A549 (cell line): ENCODE measurements around the gene GNG10. TPM values are rescaled to one million over a fixed set of nuclear protein-coding genes. Genes with fewer than 3 reads are reported as not detected.

ENCODE experiments used
- ATAC-seq, 2 experiments: fragments of 200-7000 bp in 1 of 2; fragments of >200 bp in 1 of 2; cut with Nextera tagmentation in 1 of 2; cut with Tn5 transposase in 1 of 2; 3 replicates each; pipeline versions ENCODE4 v1.8.0 to v1.9.1; 2018 to 2020; ENCODE audit warnings: mild to moderate bottlenecking in 1 of 2, moderate library complexity in 1 of 2
- CTCF ChIA-PET: fragments of 300-600 bp; sonication (Branson Sonifier 250); formaldehyde crosslinking; extraction: SDS; loops from one replicate; lab custom pipeline; 2021; ENCODE audit warnings: antibody characterized with exemption, inconsistent platforms; lab: Yijun Ruan, JAX
- POLR2A ChIA-PET: fragments of 350-600 bp; formaldehyde crosslinking; extraction: SDS; loops from one replicate; lab custom pipeline; 2021; ENCODE audit warnings: antibody characterized with exemption, inconsistent platforms; lab: Yijun Ruan, JAX
- DNase-seq, 2 experiments: peaks; one replicate each; pipeline versions ENCODE4 v3.0.0 to v3.0.0-alpha.2; 2011 to 2016; ENCODE audit warnings: low read depth in 1 of 2, low spot score in 1 of 2
- FAIRE-seq: peaks from 2 replicates; lab custom pipeline; 2011; peaks lifted over from hg19 to GRCh38; lab: Jason Lieb, UNC
- H3K27ac ChIP-seq, 2 experiments: fragments of >200 bp; sonication (Bioruptor Twin); formaldehyde crosslinking; 3 replicates each; pipeline ENCODE4 v1.5.1; 2016 to 2017
- H3K4me1 ChIP-seq: fragments of >200 bp; sonication (Bioruptor Twin); formaldehyde crosslinking; 3 replicates; pipeline ENCODE4 v1.6.1; 2016
- H3K4me2 ChIP-seq: fragments of >200 bp; sonication (Bioruptor Twin); formaldehyde crosslinking; 3 replicates; pipeline ENCODE4 v1.6.1; 2016
- H3K4me3 ChIP-seq: fragments of >200 bp; sonication (Bioruptor Twin); formaldehyde crosslinking; 3 replicates; pipeline ENCODE4 v1.5.1; 2016
- H3K9me3 ChIP-seq: fragments of >200 bp; sonication (Bioruptor Twin); formaldehyde crosslinking; 3 replicates; pipeline ENCODE4 v1.6.1; 2016
- CBX2 ChIP-seq: fragments of 200-600 bp; sonication (generic); IDR thresholded peaks from 2 replicates; pipeline ENCODE4 v1.6.1; 2016; ENCODE audit warnings: low read depth, mild to moderate bottlenecking, borderline replicate concordance
- E2F6 ChIP-seq: IDR thresholded peaks from 2 replicates; pipeline ENCODE4 v1.6.1; 2012; ENCODE audit warnings: low read depth, borderline replicate concordance
- EHF ChIP-seq: fragments of 250-450 bp; sonication (Bioruptor Pico); IDR thresholded peaks from 2 replicates; pipeline ENCODE4 v1.5.0; 2020; ENCODE audit warnings: mild to moderate bottlenecking
- ESRRA ChIP-seq: fragments of 150-350 bp; IDR thresholded peaks from 2 replicates; pipeline ENCODE4 v1.6.1; 2014; ENCODE audit warnings: mild to moderate bottlenecking, low read length, borderline replicate concordance
- FOSB ChIP-seq: fragments of 250-450 bp; sonication (Bioruptor Pico); IDR thresholded peaks from 2 replicates; pipeline ENCODE4 v1.5.0; 2020; ENCODE audit warnings: mild to moderate bottlenecking, moderate library complexity
- HEYL ChIP-seq: fragments of 250-450 bp; sonication (Bioruptor Pico); IDR thresholded peaks from 2 replicates; pipeline ENCODE4 v1.8.0; 2021; ENCODE audit warnings: mild to moderate bottlenecking, moderate library complexity
- HOXB5 ChIP-seq: fragments of 250-450 bp; sonication (Bioruptor Pico); IDR thresholded peaks from 2 replicates; pipeline ENCODE4 v1.5.0; 2020; ENCODE audit warnings: mild to moderate bottlenecking, moderate library complexity
- JUN ChIP-seq, 2 experiments: fragments of >200 bp; sonication (Bioruptor Twin); formaldehyde crosslinking; IDR thresholded peaks; 2 replicates in 1 of 2; 3 replicates in 1 of 2; pipeline ENCODE4 v1.6.1; 2016 to 2017
- MYC ChIP-seq: IDR thresholded peaks from 2 replicates; pipeline ENCODE4 v1.6.1; 2012; ENCODE audit warnings: mild to moderate bottlenecking, inconsistent platforms, low read length, improper control_type of control experiment, borderline replicate concordance
- NR3C1 ChIP-seq: fragments of >200 bp; sonication (Bioruptor Twin); formaldehyde crosslinking; IDR thresholded peaks from 3 replicates; pipeline ENCODE4 v1.6.1; 2017
- PBX3 ChIP-seq: IDR thresholded peaks from 2 replicates; pipeline ENCODE4 v1.6.1; 2012
- PHF8 ChIP-seq: fragments of 200-600 bp; sonication (generic); IDR thresholded peaks from 2 replicates; pipeline ENCODE4 v1.6.1; 2016; ENCODE audit warnings: low read depth, mild to moderate bottlenecking, antibody characterized with exemption, moderate library complexity, borderline replicate concordance
- POLR2A ChIP-seq: IDR thresholded peaks from 2 replicates; pipeline ENCODE4 v1.6.1; 2012; ENCODE audit warnings: mild to moderate bottlenecking, low read length
- REST ChIP-seq: fragments of 200-600 bp; sonication (generic); IDR thresholded peaks from 2 replicates; pipeline ENCODE4 v1.6.1; 2016; ENCODE audit warnings: antibody characterized with exemption, mild to moderate bottlenecking, moderate library complexity
- TP53 ChIP-seq: fragments of 250-450 bp; sonication (Bioruptor Pico); IDR thresholded peaks from 2 replicates; pipeline ENCODE4 v1.5.0; 2021; ENCODE audit warnings: mild to moderate bottlenecking, moderate library complexity
- ZC3H11A ChIP-seq: fragments of 450-650 bp; IDR thresholded peaks from 2 replicates; pipeline ENCODE4 v1.6.1; 2014; ENCODE audit warnings: antibody characterized with exemption, mild to moderate bottlenecking
- ZFP36 ChIP-seq: fragments of 450-650 bp; IDR thresholded peaks from 2 replicates; pipeline ENCODE4 v1.6.1; 2014; ENCODE audit warnings: borderline replicate concordance; ENCODE audit not compliant: partially characterized antibody
- WGBS: methylation state at CpG from one replicate; pipeline ENCODE4 v1.1.6; 2017; ENCODE audit errors: missing lambda C conversion rate; 5-methylcytosine and 5-hydroxymethylcytosine counted together
- polyA plus RNA-seq, 4 experiments: library from polyadenylated mRNA; depleted of rRNA in 3 of 4; stranded (reverse); fragments of >200 nt; fragmentation: RNase III in 1 of 4; extraction: RNeasy Plus Mini Kit Qiagen cat#74134 plus additional on column Dnase treatment in 1 of 4; gene quantifications; 2 replicates in 3 of 4; 3 replicates in 1 of 4; pipeline ENCODE4 v1.2.3, GENCODE V29; 2011 to 2017
- TF ChIP-seq, protein P1 (sequence below): fragments of >200 bp; sonication (Bioruptor Twin); formaldehyde crosslinking; IDR thresholded peaks from 3 replicates; pipeline ENCODE4 v1.5.1; 2016
- TF ChIP-seq, protein P2 (sequence below): fragments of >200 bp; sonication (Bioruptor Twin); formaldehyde crosslinking; IDR thresholded peaks from 2 replicates; pipeline ENCODE4 v1.6.1; 2016

GNG10 gene
- polyA plus RNA-seq, 2 of the 4 experiments (the other 2 are of a cell fraction): 70.8 to 102 TPM

GRCh38 chr9:111648066-111648465 is 13.3 kb upstream of the GNG10 start:
- TF ChIP-seq ZFP36 (no peak), NR3C1 (no peak), ZC3H11A (no peak), PHF8 (no peak), E2F6 (no peak), EHF (CRISPR knock-in tag) (no peak), JUN (IDR thresholded peaks at IDR 0.05) (no peak), HOXB5 (CRISPR knock-in tag) (no peak), MYC (no peak), REST (no peak), CBX2 (no peak)
- TF ChIP-seq, protein P1, sequence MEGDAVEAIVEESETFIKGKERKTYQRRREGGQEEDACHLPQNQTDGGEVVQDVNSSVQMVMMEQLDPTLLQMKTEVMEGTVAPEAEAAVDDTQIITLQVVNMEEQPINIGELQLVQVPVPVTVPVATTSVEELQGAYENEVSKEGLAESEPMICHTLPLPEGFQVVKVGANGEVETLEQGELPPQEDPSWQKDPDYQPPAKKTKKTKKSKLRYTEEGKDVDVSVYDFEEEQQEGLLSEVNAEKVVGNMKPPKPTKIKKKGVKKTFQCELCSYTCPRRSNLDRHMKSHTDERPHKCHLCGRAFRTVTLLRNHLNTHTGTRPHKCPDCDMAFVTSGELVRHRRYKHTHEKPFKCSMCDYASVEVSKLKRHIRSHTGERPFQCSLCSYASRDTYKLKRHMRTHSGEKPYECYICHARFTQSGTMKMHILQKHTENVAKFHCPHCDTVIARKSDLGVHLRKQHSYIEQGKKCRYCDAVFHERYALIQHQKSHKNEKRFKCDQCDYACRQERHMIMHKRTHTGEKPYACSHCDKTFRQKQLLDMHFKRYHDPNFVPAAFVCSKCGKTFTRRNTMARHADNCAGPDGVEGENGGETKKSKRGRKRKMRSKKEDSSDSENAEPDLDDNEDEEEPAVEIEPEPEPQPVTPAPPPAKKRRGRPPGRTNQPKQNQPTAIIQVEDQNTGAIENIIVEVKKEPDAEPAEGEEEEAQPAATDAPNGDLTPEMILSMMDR: no peak
- no peaks in the 10 kb centered on the region for H3K9me3 ChIP-seq
- no peak overlapping the region for H3K4me2 ChIP-seq
- 59% methylated on average over 4 of the region's 4 CpGs for WGBS
- ChIA-PET CTCF (no interaction called here), POLR2A (interaction anchor here (0.7 kb wide), 1 partner anchor 18 kb away, joined by 3 read pairs; no protein-coding TSS in a partner anchor)
- H3K27ac ChIP-seq: no peak overlapping the region
- ATAC-seq: no peak
- FAIRE-seq: no peak
- DNase-seq: no peak
- H3K4me3 ChIP-seq: no peak overlapping the region
- no peaks in the 10 kb centered on the region for H3K4me1 ChIP-seq

DNA sequence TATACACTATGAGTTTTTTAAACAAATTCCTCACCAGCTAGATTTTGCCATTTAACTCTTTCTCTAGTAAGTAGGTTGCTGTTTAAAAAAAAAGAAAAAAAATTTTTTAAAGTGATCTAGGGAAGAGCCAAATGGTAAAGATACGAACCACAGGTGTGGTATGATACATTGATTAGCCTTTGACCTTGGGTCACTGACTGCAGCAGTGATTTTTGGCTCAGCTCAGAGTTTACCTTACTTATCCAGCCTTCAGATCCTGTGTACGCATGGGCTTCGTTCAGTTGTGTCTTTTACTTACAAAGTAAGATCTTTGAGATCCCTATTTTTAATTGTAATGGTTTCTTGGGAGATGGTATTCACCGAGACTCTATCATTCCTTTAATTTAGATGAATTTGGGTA is 12.4 kb upstream of the GNG10 start:
- WGBS: 93% methylated on average over 4 of the region's 4 CpGs
- POLR2A ChIA-PET: no interaction called here
- ATAC-seq: no peak

More for the DNA sequence above, 12.4 kb upstream of the GNG10 start:
- TF ChIP-seq, protein P2, sequence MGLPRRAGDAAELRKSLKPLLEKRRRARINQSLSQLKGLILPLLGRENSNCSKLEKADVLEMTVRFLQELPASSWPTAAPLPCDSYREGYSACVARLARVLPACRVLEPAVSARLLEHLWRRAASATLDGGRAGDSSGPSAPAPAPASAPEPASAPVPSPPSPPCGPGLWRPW: no peak
- no peak for TF ChIP-seq HEYL (CRISPR knock-in tag)
- no peak for TF ChIP-seq FOSB (CRISPR knock-in tag)
- TF ChIP-seq ZC3H11A: no peak
- TF ChIP-seq ESRRA: no peak
- no peak for TF ChIP-seq POLR2A
- no peak for TF ChIP-seq NR3C1
- no peak for TF ChIP-seq PBX3
- TF ChIP-seq TP53: no peak
- TF ChIP-seq, all 56 proteins: peak for 0
- Histone ChIP-seq H3K9me3 (no peaks in the 10 kb centered on the region), H3K27ac (no peak overlapping the region), H3K4me2 (no peak overlapping the region), H3K4me3 (no peak overlapping the region), H3K4me1 (no peaks in the 10 kb centered on the region)
- FAIRE-seq (no peak), DNase-seq (no peak)
- CTCF ChIA-PET: interaction anchor here (0.7 kb wide), 1 partner anchor 1281 kb away, joined by 3 read pairs; no protein-coding TSS in a partner anchor
